Measurements from ENCODE around the gene NEUROG2.

- TF ChIP-seq, protein P1, sequence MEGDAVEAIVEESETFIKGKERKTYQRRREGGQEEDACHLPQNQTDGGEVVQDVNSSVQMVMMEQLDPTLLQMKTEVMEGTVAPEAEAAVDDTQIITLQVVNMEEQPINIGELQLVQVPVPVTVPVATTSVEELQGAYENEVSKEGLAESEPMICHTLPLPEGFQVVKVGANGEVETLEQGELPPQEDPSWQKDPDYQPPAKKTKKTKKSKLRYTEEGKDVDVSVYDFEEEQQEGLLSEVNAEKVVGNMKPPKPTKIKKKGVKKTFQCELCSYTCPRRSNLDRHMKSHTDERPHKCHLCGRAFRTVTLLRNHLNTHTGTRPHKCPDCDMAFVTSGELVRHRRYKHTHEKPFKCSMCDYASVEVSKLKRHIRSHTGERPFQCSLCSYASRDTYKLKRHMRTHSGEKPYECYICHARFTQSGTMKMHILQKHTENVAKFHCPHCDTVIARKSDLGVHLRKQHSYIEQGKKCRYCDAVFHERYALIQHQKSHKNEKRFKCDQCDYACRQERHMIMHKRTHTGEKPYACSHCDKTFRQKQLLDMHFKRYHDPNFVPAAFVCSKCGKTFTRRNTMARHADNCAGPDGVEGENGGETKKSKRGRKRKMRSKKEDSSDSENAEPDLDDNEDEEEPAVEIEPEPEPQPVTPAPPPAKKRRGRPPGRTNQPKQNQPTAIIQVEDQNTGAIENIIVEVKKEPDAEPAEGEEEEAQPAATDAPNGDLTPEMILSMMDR (IDR thresholded peaks at IDR 0.05) = no peak
- TF ChIP-seq EP300 (IDR thresholded peaks at IDR 0.05) = no peak
Measured at GRCh38 chr4:112516471-112517066, 589 bp upstream of the NEUROG2 start.
